ENCODE data around the gene URAD. TPM values are rescaled to one million over a fixed set of nuclear protein-coding genes. Genes with fewer than 3 reads are reported as not detected.

Gene URAD
- total RNA-seq, 1 donor from 2014 or later: not detected

DNA sequence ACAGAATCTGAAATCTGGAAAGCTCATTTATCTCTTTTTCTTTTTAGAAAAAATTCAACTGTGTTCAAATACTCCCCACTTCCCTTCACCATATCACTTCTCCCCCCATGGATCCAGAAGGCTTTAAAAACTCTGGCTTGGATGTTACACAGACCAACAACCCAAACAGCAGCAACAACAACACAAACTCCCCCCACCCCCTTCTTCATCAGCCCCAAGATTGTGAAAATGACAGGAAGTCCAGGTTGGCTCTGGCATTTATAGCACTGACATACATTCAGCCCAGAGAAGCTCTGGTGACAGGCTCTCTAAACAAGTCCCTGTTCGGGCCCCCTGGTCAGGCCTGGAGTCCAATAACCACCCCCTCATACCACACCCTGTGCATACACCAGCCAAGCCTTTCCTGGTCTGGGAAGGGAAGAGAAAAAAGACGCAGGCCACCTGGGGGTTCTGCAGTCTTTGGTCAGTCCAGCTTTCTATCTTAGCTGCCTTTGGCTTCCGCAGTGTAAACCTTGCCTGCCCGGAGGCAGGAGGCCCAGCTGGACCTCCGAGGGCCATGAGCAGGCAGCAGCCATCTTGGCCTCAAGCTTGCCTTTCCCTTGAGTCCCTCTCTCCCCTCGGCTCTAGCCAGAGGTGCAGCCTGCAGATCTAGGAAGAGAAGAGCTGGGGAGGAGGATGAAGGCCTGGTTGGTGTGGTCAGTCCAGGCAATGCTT lies 26.2 kb downstream of the URAD start:
- ATAC-seq (no peak), DNase-seq (no peak)
- intact Hi-C loops (cut with micrococcal nuclease): no loop called here

- DNase-seq: no peak
- ATAC-seq: no peak
- intact Hi-C loops (cut with micrococcal nuclease): no loop called here
Observed at GRCh38 chr13:27961227-27962085, 27.0 kb downstream of the URAD start.

- ATAC-seq: peak; percentile 81
- peak; percentile 60 for DNase-seq
- intact Hi-C loops (cut with micrococcal nuclease): no loop called here
Observed at GRCh38 chr13:27960362-27961226, 27.9 kb downstream of the URAD start.

DNA sequence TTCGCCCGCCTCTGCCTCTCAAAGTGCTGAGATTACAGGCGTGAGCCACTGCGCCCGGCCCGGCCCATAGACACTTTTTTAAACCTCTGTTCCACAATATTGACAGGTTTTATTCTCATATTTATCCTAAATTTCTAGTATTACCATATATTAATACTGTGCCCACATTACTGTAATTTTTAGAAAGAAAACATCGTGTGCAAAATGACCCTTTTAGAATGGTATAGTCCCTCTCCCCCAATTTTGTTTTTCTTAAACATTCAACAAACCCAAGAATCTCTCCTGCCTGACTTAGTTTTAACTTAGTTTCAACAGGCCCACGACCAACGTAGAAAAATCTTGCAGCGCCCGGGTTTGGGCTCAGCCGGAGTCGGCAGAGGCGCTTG lies 28.5 kb downstream of the URAD start:
- intact Hi-C loops (cut with micrococcal nuclease): no loop called here
- no peak for DNase-seq
- no peak for ATAC-seq

GRCh38 chr13:27956576-27957300 lies 31.8 kb downstream of the URAD start:
- ATAC-seq (no peak), DNase-seq (no peak)
- intact Hi-C loops (cut with micrococcal nuclease): no loop called here

DNA sequence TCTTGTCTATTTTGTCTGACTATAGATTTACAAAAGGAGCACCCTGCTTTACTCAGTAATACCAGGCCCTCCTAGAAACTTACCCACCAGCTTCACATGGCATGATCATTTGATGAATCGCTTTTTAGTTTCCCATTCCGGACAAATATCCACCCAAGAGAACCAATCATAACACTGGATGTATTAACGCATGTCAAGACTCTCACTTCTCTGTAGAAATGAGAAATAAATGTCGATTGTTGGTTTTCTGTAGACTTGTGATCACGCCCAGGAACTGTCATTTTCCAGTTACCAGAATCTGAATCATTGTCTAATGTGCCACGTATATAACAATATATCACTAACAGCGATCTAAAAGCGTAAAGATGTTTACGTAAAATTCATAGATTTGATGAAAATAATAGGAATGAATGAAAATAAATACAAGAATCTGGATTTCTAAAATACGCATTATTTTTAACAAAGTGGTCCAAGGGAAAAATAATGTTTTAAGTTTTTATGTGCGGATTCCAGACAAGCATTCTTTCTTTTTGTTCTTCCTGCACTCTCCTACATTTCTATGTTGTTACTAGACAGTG lies 33.4 kb downstream of the URAD start:
- ATAC-seq: no peak
- intact Hi-C loops (cut with micrococcal nuclease): no loop called here
- no peak for DNase-seq

DNA sequence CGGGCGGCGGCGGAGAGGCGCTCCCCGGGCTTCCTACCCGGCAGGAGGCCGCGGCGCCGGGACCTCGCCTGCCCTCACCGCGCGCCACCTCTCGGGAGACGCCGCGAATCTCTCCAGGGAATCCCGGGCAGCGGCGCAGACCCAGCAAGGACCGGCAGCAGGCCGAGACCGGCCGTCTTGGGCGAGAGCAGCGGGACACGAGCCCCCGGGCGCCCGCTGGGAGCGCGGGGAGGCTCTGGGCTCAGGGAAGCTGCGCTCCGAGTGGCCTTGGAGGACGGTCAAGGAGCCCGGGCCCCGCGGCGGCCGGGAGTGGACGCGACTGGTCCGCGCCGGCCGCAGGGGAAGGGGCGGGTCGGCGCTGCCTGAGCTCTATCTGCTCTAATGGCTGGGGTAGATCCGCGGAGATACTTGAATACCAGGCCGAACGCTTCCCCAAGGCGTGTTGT lies 34.1 kb downstream of the URAD start:
- DNase-seq (no peak), ATAC-seq (peak; percentile 72)
- intact Hi-C loops (cut with micrococcal nuclease): no loop called here

GRCh38 chr13:27953676-27954405 lies 34.7 kb downstream of the URAD start:
- ATAC-seq (peak; percentile 99), DNase-seq (peak; percentile 85)
- intact Hi-C loops (cut with micrococcal nuclease): no loop called here

- intact Hi-C loops (cut with micrococcal nuclease): no loop called here
Observed at GRCh38 chr13:27952876-27953675, 35.4 kb downstream of the URAD start.

DNA sequence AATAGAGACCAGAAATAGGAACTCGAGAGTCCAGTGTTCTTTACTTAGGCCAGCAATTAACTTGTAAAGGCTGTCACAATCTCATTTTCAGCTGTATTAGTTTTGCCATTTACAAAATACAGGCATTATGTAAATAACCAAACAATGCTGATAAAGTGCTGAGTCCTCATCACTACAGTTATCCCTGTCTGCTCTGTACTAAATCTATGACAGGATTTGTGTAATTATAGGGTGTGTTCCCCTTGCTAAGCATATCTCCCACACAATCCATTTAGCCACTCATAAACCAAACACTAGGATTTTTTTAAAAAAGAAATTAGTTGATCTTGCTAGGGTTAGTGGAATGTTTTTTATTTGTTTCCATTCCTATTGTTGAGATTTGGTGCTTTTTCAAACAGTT lies 45.5 kb downstream of the URAD start:
- intact Hi-C loops (cut with micrococcal nuclease): no loop called here
- no peak for DNase-seq
- ATAC-seq: no peak

More at GRCh38 chr13:27952876-27953675, 35.4 kb downstream of the URAD start:
- ATAC-seq (peak; percentile 37), DNase-seq (no peak)

DNA sequence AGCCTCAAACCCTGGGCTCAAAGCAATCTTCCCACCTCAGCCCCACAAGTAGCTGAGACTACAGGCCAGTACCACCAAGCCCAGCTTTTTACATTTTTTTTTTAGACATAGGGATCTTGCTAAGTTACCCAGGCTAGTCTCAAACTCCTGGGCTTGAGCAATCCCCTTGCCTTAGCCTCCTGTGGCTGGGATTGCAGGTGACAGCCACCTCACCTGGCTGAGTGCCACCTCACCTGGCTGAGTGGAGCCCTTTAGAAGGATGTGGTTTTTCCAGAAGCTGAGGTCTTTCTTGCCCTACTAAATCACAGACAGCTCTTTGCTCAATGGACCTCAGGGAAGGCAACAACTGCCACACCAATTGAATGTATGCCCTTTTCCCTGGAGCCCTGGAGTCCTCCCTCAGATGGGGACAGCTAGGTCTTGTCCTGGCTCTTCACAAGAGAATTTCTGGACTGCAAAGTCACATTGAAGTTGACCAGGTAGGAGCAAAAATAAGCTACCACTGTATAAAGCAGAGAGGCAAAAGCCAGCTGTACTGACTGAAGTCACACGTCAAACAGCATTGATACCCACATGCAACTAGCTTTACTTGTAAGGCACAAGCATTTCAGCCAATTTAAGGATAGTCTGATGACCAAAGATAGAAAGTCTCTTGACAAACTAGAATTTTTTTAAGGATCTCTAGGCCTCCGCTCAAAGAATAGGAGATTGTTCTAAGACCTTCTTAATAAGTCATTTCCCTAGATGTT lies 54.7 kb downstream of the URAD start:
- intact Hi-C loops (cut with micrococcal nuclease): no loop called here
- ATAC-seq (no peak), DNase-seq (no peak)

- no peak for DNase-seq
- ATAC-seq: no peak
- intact Hi-C loops (cut with micrococcal nuclease): no loop called here
Observed at GRCh38 chr13:27933118-27933517, 55.4 kb downstream of the URAD start.

GRCh38 chr13:27929868-27930267 lies 58.6 kb downstream of the URAD start:
- intact Hi-C loops (cut with micrococcal nuclease): no loop called here
- ATAC-seq (no peak), DNase-seq (no peak)

DNA sequence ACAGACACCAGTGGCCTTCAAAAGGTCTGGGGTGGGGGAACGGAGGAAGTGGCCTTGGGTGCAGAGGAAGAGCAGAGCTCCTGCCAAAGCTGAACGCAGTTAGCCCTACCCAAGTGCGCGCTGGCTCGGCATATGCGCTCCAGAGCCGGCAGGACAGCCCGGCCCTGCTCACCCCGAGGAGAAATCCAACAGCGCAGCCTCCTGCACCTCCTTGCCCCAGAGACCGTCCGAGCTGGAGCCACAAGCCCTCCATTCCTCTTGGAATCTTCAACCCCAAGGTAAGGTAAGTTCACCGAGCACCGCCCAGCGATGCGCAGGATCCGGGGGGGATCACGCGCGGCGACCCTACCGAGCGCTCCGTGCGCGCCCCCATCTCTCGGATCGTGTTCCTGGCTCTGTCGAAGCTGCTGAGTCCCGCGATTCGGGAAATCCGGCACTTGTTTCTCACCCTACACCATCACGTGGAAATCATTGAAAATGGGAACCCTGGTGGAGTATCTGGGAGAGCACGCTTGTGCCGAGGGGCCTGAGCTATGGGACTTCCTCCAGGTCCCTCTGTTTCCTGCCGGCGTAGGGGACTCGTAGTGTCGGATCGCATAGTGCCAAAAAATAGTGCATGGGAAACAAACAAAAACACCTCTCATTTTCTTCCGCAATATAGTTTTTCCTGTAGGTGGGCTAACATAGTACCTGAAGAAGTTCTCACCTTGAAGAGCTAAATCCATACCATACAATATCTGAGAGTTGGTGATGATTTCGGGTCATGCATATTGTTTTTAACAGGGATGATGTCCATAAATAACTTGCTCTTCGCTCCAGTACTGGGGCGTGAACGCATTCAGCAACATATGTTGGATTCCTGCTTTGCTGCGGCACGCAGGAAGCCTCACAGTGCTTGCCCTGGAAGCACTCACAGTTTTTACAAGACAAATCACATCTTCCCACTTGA lies 59.4 kb downstream of the URAD start:
- DNase-seq: no peak
- intact Hi-C loops (cut with micrococcal nuclease): no loop called here
- ATAC-seq: no peak

DNA sequence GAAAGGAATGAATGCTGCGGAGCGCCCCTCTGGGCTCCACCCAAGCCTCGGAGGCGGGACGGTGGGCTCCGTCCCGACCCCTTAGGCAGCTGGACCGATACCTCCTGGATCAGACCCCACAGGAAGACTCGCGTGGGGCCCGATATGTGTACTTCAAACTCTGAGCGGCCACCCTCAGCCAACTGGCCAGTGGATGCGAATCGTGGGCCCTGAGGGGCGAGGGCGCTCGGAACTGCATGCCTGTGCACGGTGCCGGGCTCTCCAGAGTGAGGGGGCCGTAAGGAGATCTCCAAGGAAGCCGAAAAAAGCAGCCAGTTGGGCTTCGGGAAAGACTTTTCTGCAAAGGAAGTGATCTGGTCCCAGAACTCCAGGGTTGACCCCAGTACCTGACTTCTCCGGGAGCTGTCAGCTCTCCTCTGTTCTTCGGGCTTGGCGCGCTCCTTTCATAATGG lies 60.1 kb downstream of the URAD start:
- intact Hi-C loops (cut with micrococcal nuclease): no loop called here
- ATAC-seq: no peak

More for the DNA sequence above, 60.1 kb downstream of the URAD start:
- DNase-seq: no peak

Measured in left ventricle myocardium superior (tissue), 1 donor.